Suprapubic skin (tissue), 4 donors: ENCODE data around the gene ESYT1.

ENCODE experiments used
- CTCF ChIP-seq, 2 donors: fragments of 200-600 bp in 1 of 2; fragments of 450-650 bp in 1 of 2; sonication (generic) in 1 of 2; IDR thresholded peaks; one replicate each; pipeline ENCODE4 v1.5.1; 2016 to 2019; ENCODE audit warnings: antibody characterized with exemption in 2 of 2, mild to moderate bottlenecking in 1 of 2, moderate library complexity in 1 of 2
- EP300 ChIP-seq: sonication (generic); formaldehyde crosslinking; IDR thresholded peaks from one replicate; pipeline ENCODE4 v1.6.1; 2017; ENCODE audit warnings: antibody characterized with exemption
- POLR2A ChIP-seq, 2 donors: fragments of 450-650 bp; IDR thresholded peaks; one replicate each; pipeline ENCODE4 v1.6.1; 2017; ENCODE audit warnings: antibody characterized with exemption in 2 of 2, mild to moderate bottlenecking in 2 of 2, moderate library complexity in 2 of 2
- POLR2AphosphoS5 ChIP-seq, 3 donors: sonication (generic); formaldehyde crosslinking; IDR thresholded peaks; one replicate each; pipeline ENCODE4 v1.6.1; 2017; ENCODE audit warnings: antibody characterized with exemption in 3 of 3

- TF ChIP-seq CTCF (IDR thresholded peaks at IDR 0.05), result no peak
- no peak for TF ChIP-seq POLR2A (IDR thresholded peaks at IDR 0.05)
- no peak for TF ChIP-seq EP300
- TF ChIP-seq POLR2AphosphoS5 (IDR thresholded peaks at IDR 0.05), result no peak
These were observed 1.3 kb upstream of the ESYT1 start for GRCh38 chr12:56126732-56127239.
